ENCODE measurements around the gene CCDC97. TPM values are rescaled to one million over a fixed set of nuclear protein-coding genes. Genes with fewer than 3 reads are reported as not detected.

The CCDC97 gene
- total and polyA plus RNA-seq, 2 of the 8 experiments (the other 6 are each of a cell fraction or from before 2014, with no cell fraction given): 19.8 to 27.1 TPM

DNA sequence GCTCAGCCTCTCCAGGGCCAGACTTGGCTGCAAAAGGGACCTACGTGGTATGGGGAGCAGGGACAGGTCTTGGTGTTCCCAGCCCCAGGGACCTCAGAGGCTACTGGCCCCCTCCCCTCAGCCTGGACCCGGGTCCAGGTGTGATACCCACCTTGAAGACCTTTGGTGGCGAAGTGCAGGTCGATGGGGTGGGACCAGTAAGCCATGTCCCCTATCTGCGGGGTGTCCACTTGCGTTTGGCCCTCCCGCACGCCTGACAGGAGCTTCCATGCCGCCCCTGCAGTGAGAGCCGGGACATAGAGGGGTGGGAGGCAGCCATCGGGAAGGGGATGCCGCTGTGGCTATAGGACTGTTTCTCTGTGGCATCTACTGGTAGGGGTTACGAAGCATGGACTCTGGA, 47.8 kb downstream of the CCDC97 start:
- no peak overlapping the region for H3K14ac ChIP-seq (ENCODE audit: insufficient read length)
- H3K4me3 ChIP-seq (ENCODE audit: extremely low read depth in 1 of 4, insufficient read depth in 2 of 4, low read depth in 3 of 4, low read length in 4 of 4): no peak overlapping the region
- H3K9ac ChIP-seq (replicated peaks in 1 of 4; ENCODE audit: extremely low read depth in 1 of 4, low read depth in 3 of 4, low read length in 3 of 4): no peak overlapping the region
- no peak for FAIRE-seq
- H2BK120ac ChIP-seq (replicated peaks; ENCODE audit: low read depth, low read length): no peak overlapping the region
- no peak overlapping the region for H3K18ac ChIP-seq (ENCODE audit: extremely low read depth, low read length)
- H3K4ac ChIP-seq (replicated peaks; ENCODE audit: insufficient read length, low read depth, low read length): no peak overlapping the region
- no peak overlapping the region for H2BK20ac ChIP-seq (ENCODE audit: low read length)
- H3K4me2 ChIP-seq (ENCODE audit: insufficient read depth in 1 of 2, low read depth in 2 of 2, low read length in 2 of 2): no peak overlapping the region
- no peak overlapping the region for H2AK5ac ChIP-seq (ENCODE audit: low read depth, low read length)
- H4K8ac ChIP-seq (ENCODE audit: extremely low read depth, insufficient read depth, low read length): no peak overlapping the region
- no peak overlapping the region for H3K23ac ChIP-seq (ENCODE audit: insufficient read length)
- no peak overlapping the region for H2BK15ac ChIP-seq (ENCODE audit: low read length)
- no peaks in the 10 kb centered on the region; the same call in 1 of the 2 replicates for H3K79me1 ChIP-seq (ENCODE audit: low read depth, low read length)
- DNase-seq (ENCODE audit: low read depth in 1 of 2, low spot score in 2 of 2): no peak
- no peak overlapping the region for H3K56ac ChIP-seq (replicated peaks; ENCODE audit: insufficient read length, low read depth, low read length)
- peaks cover 7% of the 10 kb centered on the region; the same call in 1 of the 2 replicates for H3K23me2 ChIP-seq (ENCODE audit: low read depth, low read length)
- H2AFZ ChIP-seq (ENCODE audit: low read length): no peak overlapping the region
- peaks cover 0 to 7% of the 10 kb centered on the region in 2 experiments for H4K20me1 ChIP-seq (replicated peaks in 1 of 2; ENCODE audit: control insufficient read depth in 1 of 2, insufficient read depth in 2 of 2, low read length in 2 of 2)
- 94% methylated on average over 13 of the region's 13 CpGs; no CpG with 5 or more reads in 1 of the 2 experiments for WGBS, 2 experiments (ENCODE audit: extremely low coverage in 1 of 2, insufficient coverage in 1 of 2, insufficient read length in 1 of 2, insufficient replicate concordance in 2 of 2, low coverage in 1 of 2, low lambda C conversion rate in 2 of 2, missing lambda C conversion rate in 1 of 2)
- no peak overlapping the region for H3K27ac ChIP-seq (ENCODE audit: low read depth, low read length)
- H3K79me2 ChIP-seq (ENCODE audit: control insufficient read depth in 1 of 2, insufficient read depth in 2 of 2, low read length in 2 of 2): no peaks in the 10 kb centered on the region
- H3K27me3 ChIP-seq (replicated peaks in 1 of 4; ENCODE audit: control insufficient read depth in 3 of 4, extremely low read depth in 1 of 4, insufficient read depth in 3 of 4, low read length in 3 of 4): peaks cover 0 to 8% (median 3%) of the 10 kb centered on the region in 4 experiments; a peak in 5 of 7 replicates
- H3K4me1 ChIP-seq (replicated peaks in 1 of 4; ENCODE audit: control insufficient read depth in 3 of 4, insufficient read depth in 4 of 4, low read length in 3 of 4): peaks cover 0 to 5% (median 0%) of the 10 kb centered on the region in 4 experiments; a peak in 3 of 7 replicates
- H3K9me3 ChIP-seq (ENCODE audit: insufficient read depth in 2 of 2, low read depth in 1 of 2, low read length in 1 of 2): no peaks in the 10 kb centered on the region
- ChIA-PET CTCF (ENCODE audit: partially characterized antibody) (interaction anchor here (0.9 to 8.0 kb wide), 5 partner anchors 21 to 205 kb away, joined by 3 to 33 read pairs (median 3); no protein-coding TSS in a partner anchor), POLR2A (ENCODE audit: partially characterized antibody) (interaction anchor here (1.0 to 1.5 kb wide), 4 partner anchors 16 to 82 kb away, joined by 3 to 4 read pairs (median 3); partner anchors contain the start of gene DMAC2)
- H2BK12ac ChIP-seq (ENCODE audit: low read depth, low read length): no peak overlapping the region
- no peak overlapping the region for H2BK5ac ChIP-seq (ENCODE audit: low read depth, low read length)
- no peaks in the 10 kb centered on the region for H3K36me3 ChIP-seq (ENCODE audit: control insufficient read depth in 2 of 4, insufficient read depth in 4 of 4, low read length in 3 of 4)
- H4K5ac ChIP-seq (ENCODE audit: insufficient read length, low read depth, low read length): no peak overlapping the region
- no peak overlapping the region for H4K91ac ChIP-seq (replicated peaks; ENCODE audit: insufficient read length, low read length)
- TF ChIP-seq CREB1 (IDR thresholded peaks at IDR 0.05): no peak
- no peak for TF ChIP-seq KDM4A (IDR thresholded peaks at IDR 0.05; ENCODE audit: low read depth, low read length, severe bottlenecking)
- no peak for TF ChIP-seq SRF (IDR thresholded peaks at IDR 0.05; ENCODE audit: low read depth, low read length)
- no peak for TF ChIP-seq CTBP2 (IDR thresholded peaks at IDR 0.05; ENCODE audit: borderline replicate concordance, insufficient read depth, insufficient read length, low read length)
- no peak for TF ChIP-seq JUND (IDR thresholded peaks at IDR 0.05; ENCODE audit: low read length)
- TF ChIP-seq TAF1 (IDR thresholded peaks at IDR 0.05; ENCODE audit: low read depth, low read length): no peak
- TF ChIP-seq PHF8 (conservative IDR thresholded peaks at IDR 0.05; ENCODE audit: low read depth, low read length): no peak
- TF ChIP-seq ASH2L (IDR thresholded peaks at IDR 0.05; ENCODE audit: low read length): no peak
- no peak for TF ChIP-seq TCF12 (IDR thresholded peaks at IDR 0.05; ENCODE audit: low read depth, low read length)
- TF ChIP-seq CBX5 (IDR thresholded peaks at IDR 0.05; ENCODE audit: low read depth, low read length): no peak
- no peak for TF ChIP-seq ZNF274 (IDR thresholded peaks at IDR 0.05; ENCODE audit: borderline replicate concordance, extremely low read depth, low read length)
- no peak for TF ChIP-seq NRF1 (IDR thresholded peaks at IDR 0.05; ENCODE audit: low read depth, low read length)
- TF ChIP-seq RBBP5 (IDR thresholded peaks at IDR 0.05; ENCODE audit: borderline replicate concordance, low read depth, low read length): no peak

Measured in H1 (cell line).